GM23338 (cell line): Measurements from ENCODE around the gene NRG3. TPM values are rescaled to one million over a fixed set of nuclear protein-coding genes. Genes with fewer than 3 reads are reported as not detected.

Experiments used
- ATAC-seq: fragments of 200-7000 bp; cut with Tn5 transposase; 3 replicates; pipeline ENCODE4 v1.9.1; 2020
- DNase-seq: peaks from one replicate; pipeline ENCODE4 v3.0.0-alpha.2; 2015; ENCODE audit warnings: low spot score
- H2AFZ ChIP-seq: fragments of 200-600 bp; sonication (generic); 2 replicates; pipeline ENCODE4 v1.8.0; 2016; ENCODE audit warnings: antibody characterized with exemption, mild to moderate bottlenecking, moderate library complexity
- H3F3A ChIP-seq: fragments of 200-600 bp; sonication (generic); replicated peaks from 2 replicates; pipeline ENCODE4 v1.8.0; 2017; ENCODE audit warnings: antibody characterized with exemption, mixed run types, low read depth
- H3K27ac ChIP-seq: fragments of 200-600 bp; sonication (generic); 2 replicates; pipeline ENCODE4 v1.6.1; 2016; ENCODE audit warnings: low read depth
- H3K27me3 ChIP-seq: fragments of 200-600 bp; sonication (generic); 2 replicates; pipeline ENCODE4 v1.8.0; 2016; ENCODE audit warnings: mild to moderate bottlenecking, mixed run types, moderate library complexity; ENCODE audit not compliant: insufficient read depth
- H3K36me3 ChIP-seq: fragments of 200-600 bp; sonication (generic); 2 replicates; pipeline ENCODE4 v1.8.0; 2016; ENCODE audit warnings: mild to moderate bottlenecking; ENCODE audit not compliant: insufficient read depth
- H3K4me1 ChIP-seq: fragments of 200-600 bp; sonication (generic); 2 replicates; pipeline ENCODE4 v1.8.0; 2016; ENCODE audit warnings: mild to moderate bottlenecking, moderate library complexity; ENCODE audit not compliant: insufficient read depth
- H3K4me2 ChIP-seq: fragments of 200-600 bp; sonication (generic); 2 replicates; pipeline ENCODE4 v1.7.1; 2017; ENCODE audit warnings: mixed run types
- H3K4me3 ChIP-seq: fragments of 200-600 bp; sonication (generic); 2 replicates; pipeline ENCODE4 v1.6.1; 2016; ENCODE audit warnings: mixed run types
- H3K79me2 ChIP-seq: fragments of 200-600 bp; sonication (generic); replicated peaks from 2 replicates; pipeline ENCODE4 v1.8.0; 2017; ENCODE audit warnings: mild to moderate bottlenecking; ENCODE audit not compliant: insufficient read depth
- H3K9me2 ChIP-seq: fragments of 200-600 bp; sonication (generic); 2 replicates; pipeline ENCODE4 v1.8.0; 2017; ENCODE audit not compliant: insufficient read depth
- H4K20me1 ChIP-seq: fragments of 200-600 bp; sonication (generic); replicated peaks from 2 replicates; pipeline ENCODE4 v1.8.0; 2017; ENCODE audit warnings: mild to moderate bottlenecking; ENCODE audit not compliant: insufficient read depth
- H3K27ac Mint-ChIP-seq: 2 replicates; pipeline ENCODE4 v1.8.0; 2020; ENCODE audit warnings: inconsistent platforms, mild to moderate bottlenecking, moderate library complexity, mixed read lengths
- H3K27me3 Mint-ChIP-seq: 3 replicates; pipeline ENCODE4 v1.8.0; 2022; ENCODE audit warnings: low read depth, mild to moderate bottlenecking, moderate library complexity, mixed read lengths, inconsistent platforms; ENCODE audit not compliant: insufficient read depth, poor library complexity
- H3K36me3 Mint-ChIP-seq: 3 replicates; pipeline ENCODE4 v1.8.0; 2021; ENCODE audit warnings: low read depth, mild to moderate bottlenecking, inconsistent platforms, moderate library complexity, mixed read lengths
- H3K4me1 Mint-ChIP-seq: 3 replicates; pipeline ENCODE4 v1.8.0; 2020; ENCODE audit warnings: mild to moderate bottlenecking, inconsistent platforms, mixed read lengths
- H3K4me3 Mint-ChIP-seq: 3 replicates; pipeline ENCODE4 v1.8.0; 2021; ENCODE audit warnings: moderate library complexity, mild to moderate bottlenecking, inconsistent platforms, mixed read lengths
- H3K9me3 Mint-ChIP-seq: 3 replicates; pipeline ENCODE4 v1.8.0; 2020; ENCODE audit warnings: moderate library complexity, mild to moderate bottlenecking, inconsistent platforms, mixed read lengths
- EZH2 ChIP-seq: fragments of 200-600 bp; sonication (generic); IDR thresholded peaks from one replicate; pipeline ENCODE4 v1.8.0; 2017; ENCODE audit warnings: antibody characterized with exemption, mild to moderate bottlenecking, low read depth; ENCODE audit not compliant: unreplicated experiment
- EZH2phosphoT487 ChIP-seq: fragments of 200-600 bp; sonication (generic); IDR thresholded peaks from one replicate; pipeline ENCODE4 v1.8.1; 2018; ENCODE audit warnings: antibody characterized with exemption; ENCODE audit not compliant: unreplicated experiment
- JUNB ChIP-seq: IDR thresholded peaks from one replicate; pipeline ENCODE4 v1.6.1; 2016; ENCODE audit warnings: antibody characterized with exemption; ENCODE audit not compliant: unreplicated experiment
- ZNF331 ChIP-seq: fragments of 250-450 bp; sonication (Bioruptor Pico); IDR thresholded peaks from 2 replicates; pipeline ENCODE4 v1.5.0; 2020; ENCODE audit warnings: low read depth, mild to moderate bottlenecking, moderate library complexity
- polyA plus RNA-seq: library from polyadenylated mRNA; unstranded; fragments of >200 nt; fragmentation: Nextera tagmentation; extraction: Ambion mirVana; gene quantifications from 2 replicates; pipeline ENCODE4 v1.2.1, GENCODE V29; 2016
- total RNA-seq: library from RNA; depleted of rRNA; stranded (reverse); fragments of >200 nt; shearing (Covaris generic); gene quantifications from 2 replicates; pipeline ENCODE4 v1.2.3, GENCODE V29; 2014
- TF ChIP-seq, protein P1 (sequence below): fragments of 250-450 bp; sonication (Bioruptor Pico); IDR thresholded peaks from 2 replicates; pipeline ENCODE4 v1.5.0; 2020; ENCODE audit warnings: mild to moderate bottlenecking, moderate library complexity
- TF ChIP-seq, protein P2 (sequence below), 2 experiments: fragments of 200-600 bp in 1 of 2; sonication (generic) in 1 of 2; conservative IDR thresholded peaks; 2 replicates each; pipeline versions ENCODE4 v1.5.1 to v1.6.1; 2016 to 2017; ENCODE audit warnings: antibody characterized with exemption in 2 of 2, low read depth in 2 of 2, mild to moderate bottlenecking in 2 of 2, moderate library complexity in 1 of 2

NRG3 gene
- total and polyA plus RNA-seq, 2 experiments from 2014 or later, result 1.9 to 3.9 TPM

DNA sequence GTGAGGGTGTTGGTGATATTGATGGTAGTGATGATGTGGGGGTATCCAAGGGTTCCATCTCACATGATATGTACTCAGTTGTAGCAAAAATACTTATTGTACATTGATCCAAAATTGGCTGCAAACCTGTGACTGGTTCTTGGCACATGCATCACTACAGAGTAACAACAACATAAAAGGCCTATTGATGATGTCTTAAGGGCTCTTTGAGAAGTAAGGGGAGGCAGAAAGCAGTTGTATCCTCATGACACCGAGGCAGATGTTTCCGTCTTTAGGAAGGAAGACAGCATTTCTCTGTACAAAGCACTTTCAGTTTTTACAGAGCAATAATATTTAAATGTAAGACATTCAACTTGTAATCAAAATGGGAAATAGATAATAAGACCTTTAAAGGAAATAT, 34.5 kb downstream of the NRG3 start:
- DNase-seq (no peak), ATAC-seq (no peak)
- Mint-ChIP-seq H3K36me3 (no peaks in the 10 kb centered on the region), H3K4me1 (peaks cover 30% of the 10 kb centered on the region), H3K27ac (no peak overlapping the region), H3K4me3 (no peak overlapping the region), H3K27me3 (peaks cover 3% of the 10 kb centered on the region), H3K9me3 (no peaks in the 10 kb centered on the region)
- H3K9me2 ChIP-seq, result peaks cover 4% of the 10 kb centered on the region; the same call in 1 of the 2 replicates
- no peak overlapping the region for H2AFZ ChIP-seq
- H3K4me1 ChIP-seq, result peaks cover 16% of the 10 kb centered on the region; the same call in 1 of the 2 replicates
- no peak overlapping the region for H3K27ac ChIP-seq
- no peaks in the 10 kb centered on the region for H3K27me3 ChIP-seq
- no peaks in the 10 kb centered on the region for H4K20me1 ChIP-seq
- H3K4me2 ChIP-seq, result no peak overlapping the region
- H3K36me3 ChIP-seq, result no peaks in the 10 kb centered on the region
- TF ChIP-seq ZNF331, result no peak
- TF ChIP-seq, protein P1, sequence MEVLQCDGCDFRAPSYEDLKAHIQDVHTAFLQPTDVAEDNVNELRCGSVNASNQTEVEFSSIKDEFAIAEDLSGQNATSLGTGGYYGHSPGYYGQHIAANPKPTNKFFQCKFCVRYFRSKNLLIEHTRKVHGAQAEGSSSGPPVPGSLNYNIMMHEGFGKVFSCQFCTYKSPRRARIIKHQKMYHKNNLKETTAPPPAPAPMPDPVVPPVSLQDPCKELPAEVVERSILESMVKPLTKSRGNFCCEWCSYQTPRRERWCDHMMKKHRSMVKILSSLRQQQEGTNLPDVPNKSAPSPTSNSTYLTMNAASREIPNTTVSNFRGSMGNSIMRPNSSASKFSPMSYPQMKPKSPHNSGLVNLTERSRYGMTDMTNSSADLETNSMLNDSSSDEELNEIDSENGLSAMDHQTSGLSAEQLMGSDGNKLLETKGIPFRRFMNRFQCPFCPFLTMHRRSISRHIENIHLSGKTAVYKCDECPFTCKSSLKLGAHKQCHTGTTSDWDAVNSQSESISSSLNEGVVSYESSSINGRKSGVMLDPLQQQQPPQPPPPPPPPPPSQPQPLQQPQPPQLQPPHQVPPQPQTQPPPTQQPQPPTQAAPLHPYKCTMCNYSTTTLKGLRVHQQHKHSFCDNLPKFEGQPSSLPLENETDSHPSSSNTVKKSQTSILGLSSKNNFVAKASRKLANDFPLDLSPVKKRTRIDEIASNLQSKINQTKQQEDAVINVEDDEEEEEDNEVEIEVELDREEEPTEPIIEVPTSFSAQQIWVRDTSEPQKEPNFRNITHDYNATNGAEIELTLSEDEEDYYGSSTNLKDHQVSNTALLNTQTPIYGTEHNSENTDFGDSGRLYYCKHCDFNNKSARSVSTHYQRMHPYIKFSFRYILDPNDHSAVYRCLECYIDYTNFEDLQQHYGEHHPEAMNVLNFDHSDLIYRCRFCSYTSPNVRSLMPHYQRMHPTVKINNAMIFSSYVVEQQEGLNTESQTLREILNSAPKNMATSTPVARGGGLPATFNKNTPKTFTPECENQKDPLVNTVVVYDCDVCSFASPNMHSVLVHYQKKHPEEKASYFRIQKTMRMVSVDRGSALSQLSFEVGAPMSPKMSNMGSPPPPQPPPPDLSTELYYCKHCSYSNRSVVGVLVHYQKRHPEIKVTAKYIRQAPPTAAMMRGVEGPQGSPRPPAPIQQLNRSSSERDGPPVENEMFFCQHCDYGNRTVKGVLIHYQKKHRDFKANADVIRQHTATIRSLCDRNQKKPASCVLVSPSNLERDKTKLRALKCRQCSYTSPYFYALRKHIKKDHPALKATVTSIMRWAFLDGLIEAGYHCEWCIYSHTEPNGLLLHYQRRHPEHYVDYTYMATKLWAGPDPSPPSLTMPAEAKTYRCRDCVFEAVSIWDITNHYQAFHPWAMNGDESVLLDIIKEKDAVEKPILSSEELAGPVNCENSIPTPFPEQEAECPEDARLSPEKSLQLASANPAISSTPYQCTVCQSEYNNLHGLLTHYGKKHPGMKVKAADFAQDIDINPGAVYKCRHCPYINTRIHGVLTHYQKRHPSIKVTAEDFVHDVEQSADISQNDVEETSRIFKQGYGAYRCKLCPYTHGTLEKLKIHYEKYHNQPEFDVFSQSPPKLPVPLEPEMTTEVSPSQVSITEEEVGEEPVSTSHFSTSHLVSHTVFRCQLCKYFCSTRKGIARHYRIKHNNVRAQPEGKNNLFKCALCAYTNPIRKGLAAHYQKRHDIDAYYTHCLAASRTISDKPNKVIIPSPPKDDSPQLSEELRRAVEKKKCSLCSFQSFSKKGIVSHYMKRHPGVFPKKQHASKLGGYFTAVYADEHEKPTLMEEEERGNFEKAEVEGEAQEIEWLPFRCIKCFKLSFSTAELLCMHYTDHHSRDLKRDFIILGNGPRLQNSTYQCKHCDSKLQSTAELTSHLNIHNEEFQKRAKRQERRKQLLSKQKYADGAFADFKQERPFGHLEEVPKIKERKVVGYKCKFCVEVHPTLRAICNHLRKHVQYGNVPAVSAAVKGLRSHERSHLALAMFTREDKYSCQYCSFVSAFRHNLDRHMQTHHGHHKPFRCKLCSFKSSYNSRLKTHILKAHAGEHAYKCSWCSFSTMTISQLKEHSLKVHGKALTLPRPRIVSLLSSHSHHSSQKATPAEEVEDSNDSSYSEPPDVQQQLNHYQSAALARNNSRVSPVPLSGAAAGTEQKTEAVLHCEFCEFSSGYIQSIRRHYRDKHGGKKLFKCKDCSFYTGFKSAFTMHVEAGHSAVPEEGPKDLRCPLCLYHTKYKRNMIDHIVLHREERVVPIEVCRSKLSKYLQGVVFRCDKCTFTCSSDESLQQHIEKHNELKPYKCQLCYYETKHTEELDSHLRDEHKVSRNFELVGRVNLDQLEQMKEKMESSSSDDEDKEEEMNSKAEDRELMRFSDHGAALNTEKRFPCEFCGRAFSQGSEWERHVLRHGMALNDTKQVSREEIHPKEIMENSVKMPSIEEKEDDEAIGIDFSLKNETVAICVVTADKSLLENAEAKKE (CRISPR knock-in tag), result no peak
- TF ChIP-seq EZH2, result no peak
- TF ChIP-seq, protein P2, sequence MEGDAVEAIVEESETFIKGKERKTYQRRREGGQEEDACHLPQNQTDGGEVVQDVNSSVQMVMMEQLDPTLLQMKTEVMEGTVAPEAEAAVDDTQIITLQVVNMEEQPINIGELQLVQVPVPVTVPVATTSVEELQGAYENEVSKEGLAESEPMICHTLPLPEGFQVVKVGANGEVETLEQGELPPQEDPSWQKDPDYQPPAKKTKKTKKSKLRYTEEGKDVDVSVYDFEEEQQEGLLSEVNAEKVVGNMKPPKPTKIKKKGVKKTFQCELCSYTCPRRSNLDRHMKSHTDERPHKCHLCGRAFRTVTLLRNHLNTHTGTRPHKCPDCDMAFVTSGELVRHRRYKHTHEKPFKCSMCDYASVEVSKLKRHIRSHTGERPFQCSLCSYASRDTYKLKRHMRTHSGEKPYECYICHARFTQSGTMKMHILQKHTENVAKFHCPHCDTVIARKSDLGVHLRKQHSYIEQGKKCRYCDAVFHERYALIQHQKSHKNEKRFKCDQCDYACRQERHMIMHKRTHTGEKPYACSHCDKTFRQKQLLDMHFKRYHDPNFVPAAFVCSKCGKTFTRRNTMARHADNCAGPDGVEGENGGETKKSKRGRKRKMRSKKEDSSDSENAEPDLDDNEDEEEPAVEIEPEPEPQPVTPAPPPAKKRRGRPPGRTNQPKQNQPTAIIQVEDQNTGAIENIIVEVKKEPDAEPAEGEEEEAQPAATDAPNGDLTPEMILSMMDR (conservative IDR thresholded peaks at IDR 0.05; ENCODE audit: low read depth in 2 of 2), result no peak
- no peak for TF ChIP-seq JUNB
- TF ChIP-seq EZH2phosphoT487, result no peak
- no peak overlapping the region for H3K4me3 ChIP-seq
- no peaks in the 10 kb centered on the region for H3F3A ChIP-seq
- H3K79me2 ChIP-seq, result no peaks in the 10 kb centered on the region
